HG03521 (cell line): Measurements from ENCODE around the gene ACBD7.

ENCODE experiments used
- ATAC-seq: cut with Tn5 transposase; IDR thresholded peaks from one replicate; pipeline ENCODE4 v1.9.1; 2021; ENCODE audit warnings: mild to moderate bottlenecking, moderate library complexity; ENCODE audit not compliant: unreplicated experiment

Gene ACBD7

DNA sequence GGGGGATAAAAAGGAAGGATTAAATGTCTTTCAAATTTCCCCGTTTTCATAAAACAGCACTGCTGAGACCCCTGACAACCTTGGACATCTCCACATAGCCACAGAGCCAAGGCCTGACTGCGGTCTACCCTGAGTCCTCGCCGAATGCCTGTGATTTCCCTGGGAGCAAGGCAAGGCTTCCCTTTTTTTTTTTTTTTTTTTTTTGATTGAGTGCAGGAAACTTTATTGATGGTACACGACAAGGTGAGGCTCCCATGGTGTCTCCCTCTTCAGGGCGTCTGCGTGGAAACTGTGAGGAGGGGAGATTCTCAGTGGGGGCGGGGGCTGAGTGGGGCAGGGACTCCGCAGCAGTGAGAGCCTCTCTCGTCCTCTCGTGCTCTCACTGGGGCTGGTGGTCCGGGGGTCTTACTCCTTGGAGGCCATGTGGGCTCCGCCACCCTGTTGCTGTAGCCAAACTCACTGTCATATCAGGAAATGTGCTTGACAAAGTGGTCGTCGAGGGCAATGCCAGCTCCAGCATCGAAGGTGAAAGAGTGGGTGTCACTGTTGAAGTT is 4.4 kb upstream of the ACBD7 start:
- no peak for ATAC-seq

DNA sequence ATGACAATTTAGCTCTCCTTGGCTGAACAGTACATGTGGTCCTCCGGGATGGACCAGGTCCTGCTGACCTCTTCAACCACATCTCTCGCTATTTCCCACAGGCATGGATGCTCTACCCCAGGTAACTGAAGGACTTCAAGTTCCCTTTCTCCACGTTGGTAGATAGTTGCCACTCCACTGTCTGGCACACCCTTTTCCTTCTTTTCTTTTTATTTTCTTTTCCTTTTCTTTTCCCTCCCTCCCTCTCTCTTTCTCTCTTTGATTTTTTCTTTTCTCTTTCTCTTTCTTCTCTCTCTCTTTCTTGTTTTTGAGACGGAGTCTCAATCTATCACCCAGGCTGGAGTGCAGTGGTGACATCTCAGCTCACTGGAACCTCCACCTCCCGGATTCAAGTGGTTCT is 2.8 kb upstream of the ACBD7 start:
- ATAC-seq = no peak

DNA sequence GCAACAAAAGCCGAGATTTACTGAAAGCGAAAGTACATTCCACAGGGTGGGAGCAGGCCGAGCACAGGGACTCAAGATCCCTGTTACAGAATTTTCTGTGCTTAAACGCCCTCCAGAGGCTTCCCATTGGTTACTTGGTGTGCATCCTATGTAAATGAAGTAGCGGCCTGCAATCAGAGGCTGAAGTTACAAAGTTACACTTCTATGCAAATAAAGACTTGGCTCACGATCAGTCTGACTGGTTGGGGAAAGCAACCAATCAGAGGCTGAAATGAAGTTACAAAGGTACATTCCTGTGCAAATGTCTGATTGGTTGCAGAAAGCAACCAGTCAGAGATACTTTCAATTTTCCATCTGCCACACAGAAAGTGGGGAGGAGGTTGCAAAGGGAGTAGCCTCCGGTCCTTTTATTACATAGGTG is 4.1 kb downstream of the ACBD7 start:
- ATAC-seq = no peak

DNA sequence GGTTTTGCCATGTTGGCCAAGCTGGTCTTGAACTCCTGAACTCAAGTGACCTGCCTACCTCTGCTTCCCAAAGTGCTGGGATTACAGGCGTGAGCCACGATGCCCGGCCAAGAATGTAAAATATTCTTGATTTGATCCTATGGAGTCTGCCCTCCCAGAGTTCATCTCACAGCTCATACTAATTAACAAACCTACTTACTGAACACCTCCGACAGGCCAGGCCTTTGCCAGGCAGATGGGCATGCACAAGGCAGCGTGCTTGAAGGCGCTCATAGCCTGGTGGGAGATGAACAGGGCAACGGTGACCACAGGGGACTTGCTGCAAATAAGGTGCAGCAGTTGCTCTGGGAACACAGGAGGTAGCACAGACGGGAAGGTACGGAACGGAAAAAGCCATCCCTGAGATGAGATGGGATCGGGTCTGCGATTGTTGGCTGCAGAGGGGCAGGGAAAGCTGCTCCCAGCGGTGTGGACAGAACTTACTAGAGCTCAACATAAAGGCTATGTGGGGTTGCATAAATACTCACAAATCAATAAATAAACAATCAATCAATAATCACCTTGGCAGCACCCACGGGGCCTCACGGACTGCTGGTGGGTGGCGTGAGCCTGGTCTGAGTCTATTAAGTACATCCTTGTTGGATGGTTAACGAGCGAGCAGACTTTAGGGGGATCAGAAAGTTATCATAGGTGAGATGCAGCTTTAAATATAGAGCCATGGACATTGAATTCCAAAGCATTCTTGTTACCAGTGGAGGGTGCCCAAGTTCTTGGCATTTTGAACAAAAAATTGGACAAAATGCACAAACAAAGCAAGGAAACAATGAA is 4.7 kb downstream of the ACBD7 start:
- no peak for ATAC-seq

DNA sequence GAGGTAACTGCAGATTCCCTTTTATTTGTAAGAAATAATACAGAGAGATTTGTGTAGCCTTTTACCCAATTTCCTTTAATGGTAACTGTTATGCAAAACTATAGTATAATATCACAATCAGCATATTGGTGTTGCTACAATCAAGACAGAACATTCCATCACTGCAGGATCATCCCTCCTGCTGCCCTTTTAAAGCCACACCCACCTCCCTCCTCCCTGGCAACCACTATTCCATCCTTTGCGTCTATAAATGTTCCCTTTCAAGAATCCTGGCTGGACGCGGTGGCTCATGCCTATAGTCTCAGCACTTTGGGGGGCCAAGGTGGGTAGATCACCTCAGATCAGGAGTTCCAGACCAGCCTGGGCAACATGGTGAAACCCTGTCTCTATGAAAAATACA is 13.2 kb downstream of the ACBD7 start:
- ATAC-seq = no peak

DNA sequence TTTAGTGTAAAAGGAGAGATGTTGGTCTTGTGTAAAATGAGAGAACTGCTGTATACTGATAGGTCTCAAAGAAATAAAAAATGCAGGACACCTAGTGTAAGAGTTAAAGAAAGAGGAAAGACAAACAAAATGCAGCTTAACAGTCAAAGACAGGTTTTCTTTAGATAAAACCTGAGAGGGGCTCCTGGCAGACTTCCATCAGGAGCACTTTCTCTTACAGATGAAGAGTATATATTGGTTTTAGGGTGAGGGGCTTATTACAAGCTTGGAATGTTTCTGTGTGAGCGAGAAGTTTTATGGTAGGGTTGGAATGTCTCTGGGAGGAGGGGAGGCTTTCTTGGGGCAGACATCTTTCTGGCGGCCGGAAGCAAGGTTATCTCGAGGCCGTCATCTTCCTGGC is 16.2 kb downstream of the ACBD7 start:
- ATAC-seq = no peak

DNA sequence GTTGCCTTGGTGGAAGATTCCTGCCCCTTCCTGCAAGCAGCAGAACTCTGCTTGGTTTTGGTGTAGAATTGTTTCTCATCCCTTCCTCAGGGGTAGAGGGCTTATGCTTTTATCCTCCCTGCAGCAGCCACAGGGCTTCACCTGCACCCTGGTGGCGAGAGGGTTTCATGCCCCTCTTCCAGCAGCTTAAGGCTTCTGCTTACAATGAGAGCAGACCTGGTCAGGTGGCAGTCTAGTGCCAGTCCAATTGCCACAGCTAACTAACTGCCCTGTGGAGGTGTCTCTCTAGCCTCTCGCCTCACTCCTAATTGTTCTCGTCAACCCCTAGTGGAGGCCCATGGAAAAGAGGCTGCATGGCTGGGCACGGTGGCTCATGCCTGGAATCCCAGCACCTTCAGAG is 19.3 kb downstream of the ACBD7 start:
- ATAC-seq = no peak

DNA sequence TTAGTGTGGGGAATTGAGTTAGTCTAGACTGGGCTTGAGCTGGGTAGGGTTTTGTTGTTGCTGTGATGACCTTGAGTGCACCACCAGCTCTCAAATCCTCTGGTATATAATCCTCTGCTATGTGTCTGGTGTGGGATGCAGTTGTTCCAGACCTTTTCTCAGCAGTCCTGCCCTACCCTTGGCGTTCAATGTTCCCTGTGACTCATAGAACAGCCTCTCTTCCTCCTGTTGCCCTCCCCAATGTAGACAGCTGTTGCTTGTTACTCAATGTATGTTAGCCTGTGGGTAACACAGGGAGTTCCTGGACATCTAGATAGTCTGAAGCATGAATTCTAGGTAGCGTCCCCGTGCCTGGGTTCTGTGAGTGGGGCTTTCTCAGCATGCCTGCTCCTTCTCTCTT is 19.8 kb downstream of the ACBD7 start:
- no peak for ATAC-seq

DNA sequence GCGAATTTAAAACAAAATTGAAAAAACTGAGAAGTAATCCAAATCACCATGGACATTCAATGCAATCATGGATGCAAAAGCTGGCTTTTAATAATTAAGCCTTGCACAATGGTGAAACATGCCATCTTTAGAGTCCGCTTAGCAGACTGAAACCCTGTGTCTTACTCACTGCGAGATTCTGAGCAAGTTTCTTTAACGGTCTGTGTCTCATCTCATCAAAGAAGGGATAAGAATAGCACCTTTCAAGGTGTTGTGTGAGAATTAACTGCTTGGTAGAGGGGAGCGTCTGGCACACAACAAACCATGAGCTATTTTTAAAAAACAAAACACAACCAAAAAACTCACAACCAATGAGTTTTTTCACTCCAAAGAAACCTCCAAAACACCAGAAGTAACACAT is 21.4 kb downstream of the ACBD7 start:
- ATAC-seq = no peak

DNA sequence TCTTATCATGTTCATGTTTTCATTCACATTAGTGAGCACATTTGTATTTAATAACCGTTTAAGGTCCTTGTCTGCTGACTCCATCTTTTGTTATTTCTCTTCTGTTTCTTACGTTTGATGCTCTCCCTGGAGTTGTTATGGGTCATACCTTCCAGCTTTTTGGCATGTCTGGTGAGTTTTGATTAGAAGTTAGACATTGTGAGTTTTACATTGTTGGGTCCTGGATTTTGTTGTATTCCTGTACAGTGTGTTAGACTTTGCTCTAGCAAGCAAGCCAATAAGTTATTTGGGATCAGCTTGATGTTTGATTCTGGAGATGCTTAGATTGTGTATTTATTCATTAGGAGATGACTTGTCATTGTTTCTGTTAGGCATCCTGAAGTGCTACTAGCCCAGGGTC is 27.9 kb downstream of the ACBD7 start:
- no peak for ATAC-seq

DNA sequence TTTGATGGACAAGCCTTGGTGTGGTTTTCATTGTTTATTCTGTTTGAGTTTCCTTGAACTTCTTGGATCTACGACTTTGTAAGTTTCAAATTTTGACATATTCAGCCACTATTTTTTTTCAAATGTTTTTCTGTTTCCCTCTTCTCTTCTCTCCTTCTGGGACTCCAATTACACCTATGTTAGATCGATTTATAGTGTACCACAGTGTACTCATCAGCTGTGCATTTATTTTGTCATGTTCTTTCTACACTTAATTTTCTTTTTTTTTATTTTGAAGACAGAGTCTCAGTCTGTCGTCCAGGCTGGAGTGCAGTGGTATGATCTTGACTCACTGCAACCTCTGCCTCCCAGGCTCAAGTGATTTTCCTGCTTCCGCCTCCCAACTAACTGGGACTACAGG is 28.7 kb downstream of the ACBD7 start:
- ATAC-seq = no peak

DNA sequence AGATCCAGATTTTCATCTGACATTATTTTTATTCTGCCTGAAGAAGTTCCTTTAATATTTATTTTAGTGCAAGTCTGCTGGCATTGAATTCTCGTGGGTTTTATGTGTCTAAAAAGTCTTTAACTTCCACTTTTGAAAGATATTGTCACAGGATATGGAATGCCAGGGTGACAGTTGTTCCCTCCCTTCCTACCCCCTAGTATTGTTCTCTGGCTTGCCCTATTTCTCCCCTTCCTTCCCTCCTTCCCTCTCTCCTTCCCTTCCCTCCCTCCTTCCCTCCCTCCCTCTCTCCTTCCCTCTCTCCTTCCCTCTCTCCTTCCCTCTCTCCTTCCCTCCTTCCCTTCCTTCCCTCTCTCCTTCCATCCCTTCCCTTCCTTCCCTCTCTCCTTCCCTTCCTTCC is 29.9 kb downstream of the ACBD7 start:
- ATAC-seq = no peak

DNA sequence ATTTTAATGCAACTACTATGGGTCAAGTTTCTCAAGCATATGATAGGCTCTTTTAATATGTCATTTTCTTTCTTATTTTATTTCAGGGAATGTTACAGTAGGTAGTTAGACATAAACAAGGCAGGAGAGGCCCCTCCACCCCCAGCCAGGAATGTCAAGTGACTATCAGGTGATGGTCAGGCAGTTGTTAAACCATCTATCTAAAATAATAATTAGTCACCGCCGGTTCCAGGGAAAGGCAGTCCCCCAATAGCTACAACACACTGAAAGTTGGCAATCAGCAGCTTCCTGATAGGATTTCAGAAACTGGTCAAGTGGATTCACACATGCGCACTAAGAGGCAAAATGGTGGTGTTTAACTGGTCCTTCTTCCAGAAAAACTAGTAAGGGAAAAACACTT is 35.5 kb downstream of the ACBD7 start:
- no peak for ATAC-seq

DNA sequence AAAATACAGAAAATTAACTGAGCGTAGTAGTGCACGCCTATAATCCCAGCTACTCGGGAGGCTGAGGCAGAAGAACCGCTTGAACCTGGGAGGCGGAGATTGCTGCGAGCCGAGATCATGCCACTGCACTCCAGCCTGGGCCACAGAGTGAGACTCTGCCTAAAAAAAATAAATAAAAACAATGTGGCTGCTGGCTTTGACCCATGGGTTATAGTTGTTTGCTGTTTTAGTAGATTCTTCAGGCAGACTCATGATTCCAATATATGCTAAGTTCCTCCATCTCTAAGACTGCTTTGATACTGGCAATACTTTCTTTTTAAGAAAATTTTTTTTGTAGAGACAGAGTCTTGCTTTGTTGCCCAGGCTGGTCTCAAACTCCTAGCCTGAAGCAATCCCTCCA is 36.5 kb downstream of the ACBD7 start:
- no peak for ATAC-seq

DNA sequence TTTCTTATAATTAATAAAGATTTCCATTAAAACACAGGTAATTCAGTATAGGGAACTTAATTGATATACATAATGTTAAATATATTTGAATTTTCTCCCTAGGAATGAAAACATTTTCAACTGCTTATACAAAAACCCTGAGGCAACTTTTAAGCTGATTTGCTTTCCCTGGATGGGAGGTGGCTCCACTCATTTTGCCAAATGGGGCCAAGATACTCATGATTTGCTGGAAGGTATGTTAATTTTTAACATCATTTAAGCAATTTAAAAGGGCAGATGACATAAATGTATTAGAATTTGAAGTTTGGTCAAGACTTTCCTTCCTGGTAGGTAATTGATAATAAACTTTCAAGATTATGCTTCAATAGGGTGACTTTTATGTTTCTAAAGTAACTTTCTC is 39.0 kb downstream of the ACBD7 start:
- no peak for ATAC-seq

DNA sequence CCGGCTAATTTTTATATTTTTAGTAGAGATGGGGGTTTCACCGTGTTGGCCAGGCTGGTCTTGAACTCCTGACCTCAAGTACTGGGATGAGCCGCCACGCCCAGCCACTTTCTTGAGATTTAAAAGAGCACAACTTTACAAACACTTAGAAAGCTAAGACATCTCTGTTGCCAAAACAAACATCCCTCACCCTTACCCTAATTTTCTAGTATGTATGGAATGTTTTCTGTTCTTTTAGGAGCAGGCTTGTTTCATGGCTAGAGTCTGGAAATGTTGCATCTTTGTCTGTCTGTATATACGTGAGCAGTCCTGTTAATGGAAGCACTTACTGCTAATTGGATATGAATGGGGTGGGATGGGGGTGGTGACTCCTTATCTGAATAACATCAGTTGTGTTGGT is 42.0 kb downstream of the ACBD7 start:
- no peak for ATAC-seq

DNA sequence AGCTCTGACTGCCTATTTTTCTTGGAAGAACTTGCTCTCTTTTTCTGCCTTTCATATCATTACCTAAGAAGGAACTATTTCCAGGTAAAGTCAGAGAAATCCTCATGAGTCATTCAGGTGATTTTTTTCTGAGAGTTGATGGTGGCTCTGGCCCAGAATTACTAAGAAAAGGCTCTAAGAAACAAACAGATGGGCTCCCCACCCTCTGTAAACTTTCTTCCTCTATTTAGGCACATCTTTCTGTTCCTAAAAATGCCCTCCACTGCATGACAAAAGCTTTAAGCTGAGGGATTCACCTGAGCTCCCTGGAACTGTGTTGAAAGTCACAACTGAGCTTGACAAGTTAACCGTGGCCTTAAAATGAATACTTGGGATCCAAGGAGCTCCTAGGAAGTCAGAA is 43.2 kb downstream of the ACBD7 start:
- no peak for ATAC-seq

DNA sequence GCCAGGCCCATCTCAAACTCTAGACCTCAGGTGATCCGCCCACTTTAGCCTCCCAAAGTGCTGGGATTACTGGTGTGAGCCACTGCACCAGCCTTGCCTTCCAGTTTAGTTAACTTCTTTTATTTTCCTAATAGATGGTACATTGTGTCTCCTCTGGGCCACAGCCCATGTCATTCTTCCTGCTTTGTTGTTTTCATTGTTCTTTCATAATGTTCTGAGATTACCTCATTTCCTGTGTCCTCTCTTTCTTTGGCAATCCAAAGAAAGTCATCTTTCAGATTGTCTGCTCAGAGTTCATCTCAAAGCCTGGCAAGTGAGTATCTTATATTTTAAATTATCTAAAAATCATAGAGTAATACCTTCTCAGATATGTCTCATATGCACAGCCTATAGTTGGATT is 44.9 kb downstream of the ACBD7 start, which contains the start of gene OLAH:
Gene OLAH (plus strand): TSS at position 270 of the 400 bp plus-strand sequence. CDS start 3,346 bp downstream, outside the sequence.
- ATAC-seq = no peak

DNA sequence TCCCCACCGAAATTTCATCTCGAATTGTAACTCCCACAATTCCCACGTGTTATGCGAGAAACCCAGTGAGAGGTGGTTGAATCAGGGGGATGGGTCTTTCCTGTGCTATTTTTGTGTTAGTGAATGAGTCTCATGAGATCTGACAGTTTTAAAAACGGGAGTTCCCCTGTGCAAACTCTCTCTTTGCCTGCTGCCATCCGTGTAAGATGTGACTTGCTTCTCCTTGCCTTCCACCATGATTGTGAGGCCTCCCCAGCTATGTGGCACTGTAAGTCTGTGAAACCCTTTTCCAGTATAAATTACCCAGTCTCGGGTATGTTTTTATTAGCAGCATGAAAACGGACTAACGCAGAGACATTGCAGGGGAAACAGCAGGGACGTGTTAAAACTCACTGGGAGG is 50.2 kb downstream of the ACBD7 start:
- no peak for ATAC-seq

DNA sequence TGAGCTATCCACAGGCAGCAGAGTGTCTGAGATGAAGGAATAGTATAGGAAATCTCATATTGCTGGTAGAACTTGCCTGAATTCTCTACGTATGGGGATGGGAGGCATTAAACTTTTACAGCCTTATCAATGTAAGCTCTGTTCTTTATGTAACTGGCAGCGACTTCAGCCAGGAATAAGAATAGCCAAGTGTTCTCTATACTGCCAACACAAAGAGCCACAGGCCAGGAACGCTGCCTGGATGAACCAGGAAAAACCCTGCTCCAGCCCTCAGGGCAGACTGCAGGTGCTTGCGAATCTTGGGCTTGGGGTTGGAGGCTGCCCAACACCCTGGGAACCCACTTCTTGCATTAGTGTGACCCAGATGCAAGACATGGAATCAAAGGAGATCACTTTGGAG is 50.9 kb downstream of the ACBD7 start:
- no peak for ATAC-seq

DNA sequence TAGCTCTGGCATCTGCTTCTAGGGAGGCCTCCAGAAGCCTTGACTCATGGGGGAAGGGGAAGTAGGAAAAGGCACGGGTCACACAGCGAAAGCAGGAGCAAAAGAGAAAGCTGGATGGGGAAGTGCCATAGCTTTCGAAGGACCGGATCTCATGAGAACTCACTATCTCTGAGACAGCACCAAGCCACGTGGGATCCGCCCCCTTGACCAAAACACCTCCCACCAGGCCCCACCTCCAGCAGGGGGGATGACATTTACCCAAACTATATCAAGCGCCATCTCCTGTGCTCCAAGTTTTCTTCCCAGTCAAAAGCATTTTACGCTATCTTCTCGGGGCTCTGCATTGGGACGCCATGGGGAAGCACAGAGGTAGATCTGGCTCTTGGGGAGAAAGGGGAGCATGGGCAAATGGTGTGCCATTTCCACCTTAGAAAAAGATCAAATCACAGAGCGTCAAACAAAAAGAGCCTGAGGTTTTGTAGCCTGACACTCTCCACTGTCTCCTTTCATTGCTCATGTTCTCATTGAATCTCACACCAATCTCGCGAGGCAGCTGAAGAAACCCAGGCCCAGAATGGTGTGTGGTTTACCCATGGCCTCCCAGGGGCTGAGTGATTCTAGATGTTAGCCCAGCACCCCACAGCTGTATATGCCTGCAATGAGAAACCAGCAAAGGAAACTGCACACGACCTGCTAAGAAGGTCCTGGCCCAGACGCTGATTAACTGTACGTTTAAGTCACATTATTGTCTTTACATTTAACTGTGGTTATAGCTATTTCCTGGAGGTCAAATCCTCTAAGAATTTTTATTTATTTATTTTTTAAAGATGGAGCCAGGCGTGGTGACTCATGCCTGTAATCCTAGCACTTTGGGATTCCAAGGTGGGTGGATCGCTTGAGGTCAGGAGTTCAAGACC is 52.9 kb downstream of the ACBD7 start:
- ATAC-seq = no peak

DNA sequence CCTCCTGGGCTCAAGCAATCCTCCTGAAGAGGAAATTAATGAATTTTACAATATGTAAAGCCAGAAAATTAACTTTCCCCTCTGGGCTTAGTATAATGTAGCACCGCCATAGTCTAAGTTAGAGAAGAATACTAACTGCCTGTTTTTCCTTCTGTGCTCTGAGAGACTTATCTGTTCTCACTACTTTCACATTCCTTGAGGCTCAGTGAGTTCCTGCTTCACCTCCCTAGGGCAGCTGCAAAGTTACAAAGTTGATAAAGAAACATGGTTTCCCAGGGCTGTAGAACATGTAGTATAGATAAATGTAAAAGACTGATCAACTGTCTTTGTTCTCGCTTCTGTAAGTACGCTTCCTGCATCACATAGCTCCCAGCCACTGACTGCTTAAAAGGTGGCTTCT is 60.8 kb downstream of the ACBD7 start:
- no peak for ATAC-seq
